CD14-positive monocyte (primary cell): Measurements from ENCODE around the gene HCRT. TPM values are rescaled to one million over a fixed set of nuclear protein-coding genes. Genes with fewer than 3 reads are reported as not detected.

Source experiments
- DNase-seq, 3 donors: peaks; one replicate each; pipeline ENCODE4 v3.0.0-alpha.2; 2011 to 2022
- H2AFZ ChIP-seq: 2 replicates; pipeline ENCODE4 v1.6.0; 2012; ENCODE audit warnings: mild to moderate bottlenecking, low read depth, low read length, inconsistent platforms; ENCODE audit not compliant: insufficient read depth, poor library complexity, severe bottlenecking
- H3K27ac ChIP-seq, 2 donors: 1 replicate in 1 of 2; 2 replicates in 1 of 2; pipeline ENCODE4 v1.5.1; 2012 to 2013; ENCODE audit warnings: low read length in 2 of 2, control low read depth in 1 of 2, inconsistent platforms in 1 of 2, low read depth in 1 of 2, mild to moderate bottlenecking in 1 of 2
- H3K27me3 ChIP-seq, 2 donors: one replicate each; pipeline versions ENCODE4 v1.6.0 to v1.6.1; 2011 to 2013; ENCODE audit warnings: low read length in 2 of 2; ENCODE audit not compliant: control insufficient read depth in 2 of 2, insufficient read depth in 2 of 2
- H3K36me3 ChIP-seq, 2 donors: replicated peaks in 1 of 2; 1 replicate in 1 of 2; 2 replicates in 1 of 2; pipeline versions ENCODE4 v1.5.1 to v1.6.1; 2012 to 2013; ENCODE audit warnings: low read length in 2 of 2, control low read depth in 1 of 2, inconsistent platforms in 1 of 2, mild to moderate bottlenecking in 1 of 2; ENCODE audit not compliant: insufficient read depth in 2 of 2, control insufficient read depth in 1 of 2
- H3K4me1 ChIP-seq, 2 donors: 1 replicate in 1 of 2; 2 replicates in 1 of 2; pipeline versions ENCODE4 v1.5.1 to v1.6.1; 2012 to 2013; ENCODE audit warnings: low read length in 2 of 2, control low read depth in 1 of 2, inconsistent platforms in 1 of 2, mild to moderate bottlenecking in 1 of 2, moderate library complexity in 1 of 2; ENCODE audit not compliant: insufficient read depth in 2 of 2, control insufficient read depth in 1 of 2
- H3K4me2 ChIP-seq: replicated peaks from 2 replicates; pipeline ENCODE3; 2012; ENCODE audit warnings: low read length, moderate library complexity, mild to moderate bottlenecking; ENCODE audit not compliant: poor library complexity, severe bottlenecking; ENCODE audit errors: extremely low read depth
- H3K4me3 ChIP-seq, 3 experiments: fragments of 200-600 bp in 1 of 3; sonication (generic) in 1 of 3; replicated peaks in 1 of 3; 1 replicate in 2 of 3; 2 replicates in 1 of 3; pipeline ENCODE4 v1.5.1; 2011 to 2013; ENCODE audit warnings: low read length in 3 of 3, mild to moderate bottlenecking in 3 of 3, control low read depth in 2 of 3, low read depth in 2 of 3, inconsistent platforms in 1 of 3, moderate library complexity in 1 of 3
- H3K79me2 ChIP-seq: 2 replicates; pipeline ENCODE4 v1.6.0; 2012; ENCODE audit warnings: mild to moderate bottlenecking, control low read depth, inconsistent platforms, low read length, moderate library complexity; ENCODE audit not compliant: insufficient read depth
- H3K9ac ChIP-seq: 2 replicates; pipeline ENCODE4 v1.6.0; 2017; ENCODE audit warnings: low read length, mild to moderate bottlenecking; ENCODE audit not compliant: insufficient read depth, poor library complexity, severe bottlenecking
- H3K9me3 ChIP-seq, 2 donors: replicated peaks in 1 of 2; 1 replicate in 1 of 2; 2 replicates in 1 of 2; pipeline versions ENCODE4 v1.5.1 to v1.6.1; 2012 to 2013; ENCODE audit warnings: low read length in 2 of 2, control low read depth in 1 of 2; ENCODE audit not compliant: control insufficient read depth in 1 of 2, insufficient read depth in 1 of 2
- H4K20me1 ChIP-seq: 2 replicates; pipeline ENCODE4 v1.6.0; 2012; ENCODE audit warnings: mild to moderate bottlenecking, low read length, control low read depth, moderate library complexity; ENCODE audit not compliant: insufficient read depth
- H3K27ac Mint-ChIP-seq, 7 donors: one replicate each; pipeline ENCODE4 v1.8.0; 2020; ENCODE audit warnings: mild to moderate bottlenecking in 7 of 7, mixed read lengths in 7 of 7, moderate library complexity in 6 of 7, inconsistent platforms in 2 of 7
- H3K27me3 Mint-ChIP-seq, 3 donors: one replicate each; pipeline ENCODE4 v1.8.0; 2021 to 2022; ENCODE audit warnings: low read depth in 3 of 3, mild to moderate bottlenecking in 3 of 3, mixed read lengths in 3 of 3, moderate library complexity in 3 of 3, inconsistent platforms in 1 of 3
- H3K36me3 Mint-ChIP-seq, 2 donors: one replicate each; pipeline ENCODE4 v1.8.0; 2020; ENCODE audit warnings: mixed read lengths in 2 of 2, inconsistent platforms in 1 of 2, mild to moderate bottlenecking in 1 of 2
- H3K4me1 Mint-ChIP-seq: one replicate; pipeline ENCODE4 v1.8.0; 2020; ENCODE audit warnings: mild to moderate bottlenecking, mixed read lengths
- H3K4me3 Mint-ChIP-seq, 2 donors: one replicate each; pipeline ENCODE4 v1.8.0; 2020; ENCODE audit warnings: mild to moderate bottlenecking in 2 of 2, mixed read lengths in 2 of 2, moderate library complexity in 1 of 2
- H3K9me3 Mint-ChIP-seq, 7 donors: one replicate each; pipeline ENCODE4 v1.8.0; 2020 to 2022; ENCODE audit warnings: mixed read lengths in 7 of 7, mild to moderate bottlenecking in 6 of 7, moderate library complexity in 6 of 7, inconsistent platforms in 2 of 7
- CTCF ChIP-seq: fragments of 200-600 bp; IDR thresholded peaks from one replicate; pipeline ENCODE4 v1.8.0; 2022; ENCODE audit warnings: antibody characterized with exemption, mild to moderate bottlenecking
- WGBS: methylation state at CpG from one replicate; pipeline ENCODE4 v1.1.5; 2013; ENCODE audit warnings: missing lambda C conversion rate; ENCODE audit not compliant: insufficient coverage; 5-methylcytosine and 5-hydroxymethylcytosine counted together
- intact Hi-C, 2 donors: fragments of 100-400 bp; cut with micrococcal nuclease; formaldehyde crosslinking; loops; one replicate each; pipeline versions ENCODE4 v1.15.0 to v1.15.1; 2023
- polyA plus RNA-seq, 3 donors: library from polyadenylated mRNA; depleted of rRNA in 1 of 3; unstranded in 2 of 3; stranded (reverse) in 1 of 3; fragments of 300-500 nt in 2 of 3; fragments of >200 nt in 1 of 3; fragmentation: Illumina TruSeq in 2 of 3; gene quantifications; 1 replicate in 2 of 3; 2 replicates in 1 of 3; pipeline ENCODE4 v1.2.3, GENCODE V29; 2012 to 2021

HCRT gene
- polyA plus RNA-seq, 3 donors, result not detected

- Histone ChIP-seq H3K4me1 (peaks cover 34 to 43% of the 10 kb centered on the region in 2 donors), H3K9ac (no peak overlapping the region), H3K36me3 (no peaks in the 10 kb centered on the region), H3K27ac (no peak overlapping the region), H3K9me3 (no peaks in the 10 kb centered on the region), H3K79me2 (no peaks in the 10 kb centered on the region), H3K4me3 (no peak overlapping the region), H3K4me2 (no peak overlapping the region), H2AFZ (no peak overlapping the region), H4K20me1 (no peaks in the 10 kb centered on the region), H3K27me3 (no peaks in the 10 kb centered on the region)
- no peak overlapping the region for H3K27ac Mint-ChIP-seq
- DNase-seq, result no peak
- H3K36me3 Mint-ChIP-seq, result no peaks in the 10 kb centered on the region
- peaks cover 1 to 5% (median 2%) of the 10 kb centered on the region in 3 donors for H3K27me3 Mint-ChIP-seq
- no peak overlapping the region for H3K4me3 Mint-ChIP-seq
- H3K9me3 Mint-ChIP-seq, result peaks cover 0 to 2% (median 0%) of the 10 kb centered on the region in 7 donors
- intact Hi-C loops, result no loop called here
- no peak for TF ChIP-seq CTCF
- 96% methylated on average over 4 of the region's 6 CpGs for WGBS
- H3K4me1 Mint-ChIP-seq, result peaks cover 37% of the 10 kb centered on the region
Observed at GRCh38 chr17:42165751-42166150, 19.5 kb downstream of the HCRT start.

GRCh38 chr17:42163696-42164407, 21.4 kb downstream of the HCRT start:
- DNase-seq, result no peak
- WGBS, result 82% methylated on average over 7 of the region's 22 CpGs
- no peaks in the 10 kb centered on the region for H3K27me3 ChIP-seq

More at GRCh38 chr17:42163696-42164407, 21.4 kb downstream of the HCRT start:
- Histone ChIP-seq H3K9me3 (no peaks in the 10 kb centered on the region), H2AFZ (no peak overlapping the region), H3K27ac (no peak overlapping the region), H3K9ac (no peak overlapping the region), H3K36me3 (no peaks in the 10 kb centered on the region), H3K79me2 (no peaks in the 10 kb centered on the region), H3K4me3 (no peak overlapping the region), H3K4me2 (no peak overlapping the region), H3K4me1 (peaks cover 34 to 46% of the 10 kb centered on the region in 2 donors), H4K20me1 (no peaks in the 10 kb centered on the region)
- TF ChIP-seq CTCF, result no peak
- Mint-ChIP-seq H3K4me3 (no peak overlapping the region), H3K27ac (no peak overlapping the region), H3K9me3 (peaks cover 0 to 2% (median 0%) of the 10 kb centered on the region in 7 donors), H3K36me3 (no peaks in the 10 kb centered on the region), H3K4me1 (peaks cover 37% of the 10 kb centered on the region), H3K27me3 (peaks cover 1 to 5% (median 2%) of the 10 kb centered on the region in 3 donors)
- intact Hi-C loops, result no loop called here
